ENCODE data around the gene SELPLG.

SELPLG gene

GRCh38 chr12:108589028-108589839 lies 44.5 kb downstream of the SELPLG start:
- no peak overlapping the region for H3K4me3 ChIP-seq (ENCODE audit: low read depth, low read length)
- no peak for TF ChIP-seq CTCF (IDR thresholded peaks at IDR 0.05; ENCODE audit: borderline replicate concordance, insufficient read depth, low read depth, low read length)

GRCh38 chr12:108587826-108588225 lies 45.9 kb downstream of the SELPLG start:
- no peak overlapping the region for H3K4me3 ChIP-seq (ENCODE audit: low read depth, low read length)
- TF ChIP-seq CTCF (IDR thresholded peaks at IDR 0.05; ENCODE audit: borderline replicate concordance, insufficient read depth, low read depth, low read length): no peak

GRCh38 chr12:108586306-108586705 lies 47.4 kb downstream of the SELPLG start:
- no peak for TF ChIP-seq CTCF (IDR thresholded peaks at IDR 0.05; ENCODE audit: borderline replicate concordance, insufficient read depth, low read depth, low read length)
- no peak overlapping the region for H3K4me3 ChIP-seq (ENCODE audit: low read depth, low read length)

GRCh38 chr12:108585864-108586263 lies 47.8 kb downstream of the SELPLG start:
- no peak for TF ChIP-seq CTCF (IDR thresholded peaks at IDR 0.05; ENCODE audit: borderline replicate concordance, insufficient read depth, low read depth, low read length)

GRCh38 chr12:108584456-108585065 lies 49.1 kb downstream of the SELPLG start:
- H3K4me3 ChIP-seq (ENCODE audit: low read depth, low read length): no peak overlapping the region
- TF ChIP-seq CTCF (IDR thresholded peaks at IDR 0.05; ENCODE audit: borderline replicate concordance, insufficient read depth, low read depth, low read length): no peak

More at GRCh38 chr12:108585864-108586263, 47.8 kb downstream of the SELPLG start:
- no peak overlapping the region for H3K4me3 ChIP-seq (ENCODE audit: low read depth, low read length)

GRCh38 chr12:108583991-108584390 lies 49.7 kb downstream of the SELPLG start:
- no peak overlapping the region for H3K4me3 ChIP-seq (ENCODE audit: low read depth, low read length)
- TF ChIP-seq CTCF (IDR thresholded peaks at IDR 0.05; ENCODE audit: borderline replicate concordance, insufficient read depth, low read depth, low read length): no peak

Data from GM12875 (cell line).